ENCODE data around the gene C1QTNF12.

The C1QTNF12 gene

GRCh38 chr1:1210726-1211540 is 35.6 kb downstream of the C1QTNF12 start:
- DNase-seq = no peak

GRCh38 chr1:1208713-1209433 is 37.6 kb downstream of the C1QTNF12 start:
- DNase-seq = peak; percentile 56

GRCh38 chr1:1207571-1207892 is 39.0 kb downstream of the C1QTNF12 start:
- no peak for DNase-seq

- no peak for DNase-seq
Measured at GRCh38 chr1:1206966-1207531, 39.5 kb downstream of the C1QTNF12 start.

- peak; percentile 66 for DNase-seq
Measured at GRCh38 chr1:1206376-1206965, 40.1 kb downstream of the C1QTNF12 start, which contains the start of gene TNFRSF18. Gene TNFRSF18, minus strand, starts transcription at chr1:1206592. Its CDS starts 21 bp downstream, at chr1:1206571.

GRCh38 chr1:1205769-1206375 is 40.6 kb downstream of the C1QTNF12 start:
- DNase-seq = no peak

- no peak for DNase-seq
Measured at GRCh38 chr1:1204998-1205768, 41.3 kb downstream of the C1QTNF12 start.

- no peak for DNase-seq
Measured at GRCh38 chr1:1204425-1204920, 42.0 kb downstream of the C1QTNF12 start.

- no peak for DNase-seq
Measured at GRCh38 chr1:1203561-1204424, 42.7 kb downstream of the C1QTNF12 start.

- no peak for DNase-seq
Measured at GRCh38 chr1:1202831-1203560, 43.5 kb downstream of the C1QTNF12 start.

GRCh38 chr1:1200876-1201810 is 45.4 kb downstream of the C1QTNF12 start:
- peak; percentile 91 for DNase-seq

GRCh38 chr1:1199961-1200875 is 46.3 kb downstream of the C1QTNF12 start:
- DNase-seq = no peak

GRCh38 chr1:1199141-1199960 is 47.2 kb downstream of the C1QTNF12 start:
- DNase-seq = no peak

- DNase-seq = no peak
Measured at GRCh38 chr1:1198423-1199140, 47.9 kb downstream of the C1QTNF12 start.

- no peak for DNase-seq
Measured at GRCh38 chr1:1197551-1198422, 48.7 kb downstream of the C1QTNF12 start.

- DNase-seq = no peak
Measured at GRCh38 chr1:1197188-1197500, 49.4 kb downstream of the C1QTNF12 start.

Data from CD4-positive, alpha-beta T cell treated with Interleukin-17A for 4 hours (primary cell).